HG03558 (cell line): ENCODE results near the gene CPNE6.

Source experiments
- ATAC-seq: cut with Tn5 transposase; IDR thresholded peaks from one replicate; pipeline ENCODE4 v1.9.1; 2021; ENCODE audit warnings: moderate number of reproducible peaks; ENCODE audit not compliant: unreplicated experiment; ENCODE audit errors: extremely low read depth

CPNE6 gene

GRCh38 chr14:24119691-24120090, 48.3 kb downstream of the CPNE6 start:
- ATAC-seq = no peak

DNA sequence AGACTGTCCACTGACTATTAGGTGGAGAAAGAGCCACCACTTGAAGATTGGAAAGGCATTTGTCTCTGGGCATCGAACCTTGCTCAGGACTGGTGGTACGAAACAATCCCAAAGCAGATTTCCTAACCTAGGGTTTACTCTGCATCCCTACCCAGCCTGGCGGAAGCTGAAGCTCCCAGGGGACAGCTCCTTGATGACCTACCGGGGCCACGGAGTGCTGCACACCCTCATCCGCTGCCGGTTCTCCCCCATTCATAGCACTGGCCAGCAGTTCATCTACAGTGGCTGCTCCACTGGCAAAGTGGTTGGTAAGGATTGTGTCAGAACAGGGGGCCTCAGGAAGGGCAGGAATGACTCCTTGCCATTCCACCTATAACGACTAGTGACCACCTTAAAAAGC, 49.8 kb downstream of the CPNE6 start:
- ATAC-seq = no peak

- ATAC-seq = no peak
Observed at GRCh38 chr14:24122416-24122815, 51.1 kb downstream of the CPNE6 start.

DNA sequence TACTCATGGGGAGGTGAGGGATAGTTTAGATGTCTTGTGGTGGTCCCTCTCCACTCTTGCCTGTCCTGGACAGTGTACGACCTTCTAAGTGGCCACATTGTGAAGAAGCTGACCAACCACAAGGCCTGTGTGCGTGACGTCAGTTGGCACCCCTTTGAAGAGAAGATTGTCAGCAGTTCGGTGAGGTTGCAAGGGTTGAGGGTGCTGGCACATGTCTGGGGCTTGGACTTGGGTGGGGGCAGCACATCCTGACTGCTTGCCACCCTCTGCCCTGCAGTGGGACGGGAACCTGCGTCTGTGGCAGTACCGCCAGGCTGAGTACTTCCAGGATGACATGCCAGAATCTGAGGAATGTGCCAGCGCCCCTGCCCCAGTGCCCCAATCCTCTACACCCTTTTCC, 51.5 kb downstream of the CPNE6 start:
- ATAC-seq = no peak

DNA sequence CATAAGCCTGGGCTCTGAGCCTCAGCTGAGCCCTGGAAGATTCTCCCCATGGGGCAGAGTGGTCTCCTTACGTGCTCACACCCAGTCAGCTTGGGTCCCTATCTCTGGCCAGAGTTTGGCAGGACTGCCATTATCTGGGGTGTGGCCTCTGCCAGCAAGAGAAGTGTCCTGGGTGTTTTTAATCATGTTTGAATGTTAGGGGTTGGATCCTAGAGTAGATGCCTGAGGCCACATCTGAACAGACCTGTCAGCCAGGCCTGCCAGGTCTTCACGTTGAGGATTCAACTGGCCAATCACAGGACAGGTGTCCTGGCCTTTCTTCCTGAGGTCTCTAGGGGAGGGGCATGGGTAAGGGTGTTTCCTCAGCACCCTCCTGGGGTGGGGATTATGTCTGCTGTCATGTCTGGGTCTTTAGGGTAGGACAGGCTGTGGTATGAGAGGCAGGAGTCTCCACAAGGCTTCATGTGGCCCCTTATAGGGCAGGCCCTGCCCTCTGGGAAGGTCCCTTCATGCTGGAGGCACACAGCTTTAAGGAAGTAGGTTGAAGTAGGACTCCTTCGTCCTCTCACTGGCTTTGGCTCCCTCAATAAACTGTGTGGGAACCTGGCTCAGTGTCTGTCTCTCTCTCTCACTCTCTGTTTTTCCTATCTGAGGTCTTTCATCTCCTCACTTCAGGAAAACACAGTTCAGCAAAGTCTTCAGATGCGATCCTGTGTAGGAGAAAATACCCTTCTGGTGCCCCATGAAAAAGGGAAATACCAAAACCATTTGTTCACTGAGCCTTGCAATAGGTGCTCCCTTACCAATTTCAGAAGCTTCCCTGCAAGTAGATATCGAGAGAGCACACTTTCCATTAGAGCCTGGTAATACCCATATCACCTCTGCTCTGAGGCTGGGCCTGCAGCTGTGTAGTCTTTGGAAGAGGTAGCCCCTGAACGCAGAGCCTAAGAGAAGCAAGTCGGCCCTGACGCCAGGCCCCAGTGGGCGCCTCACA, 52.4 kb downstream of the CPNE6 start:
- no peak for ATAC-seq

DNA sequence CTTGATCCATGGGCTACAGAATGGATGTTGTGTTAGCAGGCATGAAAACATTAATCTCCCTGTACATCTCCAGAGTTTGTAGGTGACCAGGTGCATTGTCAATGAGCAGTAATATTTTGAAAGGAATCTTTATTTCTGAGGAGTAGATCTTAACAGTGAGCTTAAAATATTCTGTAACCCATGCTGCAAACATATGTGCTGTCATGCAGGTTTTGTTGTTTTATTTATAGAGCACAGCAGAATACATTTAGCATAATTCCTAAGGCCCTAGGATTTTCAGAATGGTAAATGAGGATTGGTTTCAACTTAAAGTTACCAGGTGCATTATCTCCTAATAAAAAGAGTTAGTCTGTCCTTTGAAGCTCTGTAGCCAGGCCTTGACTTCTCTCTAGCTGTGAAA, 55.6 kb downstream of the CPNE6 start:
- ATAC-seq = no peak

DNA sequence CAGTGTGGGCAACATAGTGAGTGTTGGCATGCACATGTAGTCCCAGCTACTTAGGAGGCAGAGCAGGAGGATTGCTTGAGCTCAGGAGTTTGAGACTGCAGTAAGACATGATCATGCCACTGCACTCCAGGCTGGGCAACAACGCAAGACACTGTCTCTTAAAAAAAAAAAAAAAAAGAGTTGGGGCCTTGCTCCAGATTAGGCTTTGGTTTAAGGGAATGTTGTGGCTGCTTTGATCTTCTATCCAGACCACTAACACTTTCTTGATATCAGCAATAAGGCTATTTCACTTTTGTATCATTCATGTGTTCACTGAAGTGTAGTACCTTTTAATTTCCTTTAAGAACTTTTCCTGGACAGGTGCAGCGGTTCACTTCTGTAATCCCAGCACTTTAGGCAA, 56.3 kb downstream of the CPNE6 start:
- no peak for ATAC-seq
